GM21723 (cell line): Measurements from ENCODE around the gene VARS1.

Experiments
- ATAC-seq: cut with Tn5 transposase; IDR thresholded peaks from one replicate; pipeline ENCODE4 v1.9.1; 2021; ENCODE audit warnings: mild to moderate bottlenecking, moderate library complexity; ENCODE audit not compliant: unreplicated experiment

VARS1 gene

GRCh38 chr6:31749301-31750036, 46.1 kb downstream of the VARS1 start:
- ATAC-seq, result no peak
